ENCODE measurements around the gene ENTHD1.

ENTHD1 gene

GRCh38 chr22:39719559-39720450 lies 173.8 kb downstream of the ENTHD1 start:
- in situ Hi-C loops (cut with HindIII; ENCODE audit: low pct_ligation_motif_present, low sequenced_read_pairs): no loop called here
- no peaks in the 10 kb centered on the region for H3K27me3 ChIP-seq (replicated peaks)
- TF ChIP-seq CTCF (IDR thresholded peaks at IDR 0.05; ENCODE audit: low read depth, low read length, missing control alignments): no peak
- no peaks in the 10 kb centered on the region for H3K36me3 ChIP-seq (replicated peaks)
- no peak for DNase-seq
- H3K27ac ChIP-seq: no peak overlapping the region
- H3K4me3 ChIP-seq (ENCODE audit: low read depth, low read length): no peak overlapping the region

- DNase-seq: no peak
- Histone ChIP-seq H3K4me3 (ENCODE audit: low read depth, low read length) (no peak overlapping the region), H3K27me3 (replicated peaks) (no peaks in the 10 kb centered on the region), H3K27ac (no peak overlapping the region), H3K36me3 (replicated peaks) (no peaks in the 10 kb centered on the region)
- in situ Hi-C loops (cut with HindIII; ENCODE audit: low pct_ligation_motif_present, low sequenced_read_pairs): no loop called here
- no peak for TF ChIP-seq CTCF (IDR thresholded peaks at IDR 0.05; ENCODE audit: low read depth, low read length, missing control alignments)
These were observed 174.6 kb downstream of the ENTHD1 start for GRCh38 chr22:39718921-39719475.

GRCh38 chr22:39718206-39718605 lies 175.4 kb downstream of the ENTHD1 start:
- Histone ChIP-seq H3K27me3 (replicated peaks) (no peaks in the 10 kb centered on the region), H3K27ac (no peak overlapping the region), H3K36me3 (replicated peaks) (no peaks in the 10 kb centered on the region), H3K4me3 (ENCODE audit: low read depth, low read length) (no peak overlapping the region)
- in situ Hi-C loops (cut with HindIII; ENCODE audit: low pct_ligation_motif_present, low sequenced_read_pairs): no loop called here
- no peak for DNase-seq
- TF ChIP-seq CTCF (IDR thresholded peaks at IDR 0.05; ENCODE audit: low read depth, low read length, missing control alignments): no peak

GRCh38 chr22:39717099-39717498 lies 176.5 kb downstream of the ENTHD1 start:
- H3K4me3 ChIP-seq (ENCODE audit: low read depth, low read length): no peak overlapping the region
- TF ChIP-seq CTCF (IDR thresholded peaks at IDR 0.05; ENCODE audit: low read depth, low read length, missing control alignments): no peak
- no peak overlapping the region for H3K27ac ChIP-seq
- H3K36me3 ChIP-seq (replicated peaks): no peaks in the 10 kb centered on the region
- H3K27me3 ChIP-seq (replicated peaks): no peaks in the 10 kb centered on the region
- no peak for DNase-seq
- in situ Hi-C loops (cut with HindIII; ENCODE audit: low pct_ligation_motif_present, low sequenced_read_pairs): no loop called here

GRCh38 chr22:39716534-39716933 lies 177.0 kb downstream of the ENTHD1 start:
- DNase-seq: no peak
- no peaks in the 10 kb centered on the region for H3K36me3 ChIP-seq (replicated peaks)
- in situ Hi-C loops (cut with HindIII; ENCODE audit: low pct_ligation_motif_present, low sequenced_read_pairs): no loop called here

More at GRCh38 chr22:39716534-39716933, 177.0 kb downstream of the ENTHD1 start:
- no peak for TF ChIP-seq CTCF (IDR thresholded peaks at IDR 0.05; ENCODE audit: low read depth, low read length, missing control alignments)
- no peak overlapping the region for H3K4me3 ChIP-seq (ENCODE audit: low read depth, low read length)
- H3K27me3 ChIP-seq (replicated peaks): no peaks in the 10 kb centered on the region
- H3K27ac ChIP-seq: no peak overlapping the region

All from brain microvascular endothelial cell (primary cell).